HG02759 (cell line): ENCODE results near the gene ALK.
"Not testable (repeated sequence)": the region's sequence is repeated elsewhere in the genome, so short reads cannot be mapped to it uniquely, and the experiment has no call there.

Experiments used
- ATAC-seq: cut with Tn5 transposase; IDR thresholded peaks from one replicate; pipeline ENCODE4 v1.9.1; 2021; ENCODE audit warnings: mild to moderate bottlenecking, moderate library complexity; ENCODE audit not compliant: unreplicated experiment

ALK gene

GRCh38 chr2:29761278-29761677, 160.1 kb downstream of the ALK start:
- ATAC-seq: no peak

DNA sequence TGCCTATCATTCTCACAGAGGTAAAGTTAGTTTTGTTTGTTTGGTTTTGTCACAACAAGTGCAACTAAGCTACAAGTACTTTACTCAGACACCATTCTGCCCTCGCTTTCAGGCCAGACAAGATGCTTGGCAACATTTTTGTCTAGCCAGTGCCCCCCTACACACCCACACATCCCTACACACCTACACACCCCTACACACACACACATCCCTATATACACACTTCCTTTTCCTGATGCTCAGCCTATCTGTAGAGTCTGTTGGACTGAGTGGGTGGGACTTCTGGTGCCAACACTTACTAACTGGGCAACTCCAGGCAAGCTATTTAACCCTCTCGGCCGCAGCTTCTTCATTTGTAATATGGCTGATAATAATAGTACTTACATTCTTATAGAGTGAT, 161.4 kb downstream of the ALK start:
- no peak for ATAC-seq

GRCh38 chr2:29759360-29759759, 162.0 kb downstream of the ALK start:
- no peak for ATAC-seq

GRCh38 chr2:29755829-29756228, 165.6 kb downstream of the ALK start:
- ATAC-seq: no peak

- ATAC-seq: no peak
Measured at GRCh38 chr2:29755233-29755632, 166.2 kb downstream of the ALK start.

DNA sequence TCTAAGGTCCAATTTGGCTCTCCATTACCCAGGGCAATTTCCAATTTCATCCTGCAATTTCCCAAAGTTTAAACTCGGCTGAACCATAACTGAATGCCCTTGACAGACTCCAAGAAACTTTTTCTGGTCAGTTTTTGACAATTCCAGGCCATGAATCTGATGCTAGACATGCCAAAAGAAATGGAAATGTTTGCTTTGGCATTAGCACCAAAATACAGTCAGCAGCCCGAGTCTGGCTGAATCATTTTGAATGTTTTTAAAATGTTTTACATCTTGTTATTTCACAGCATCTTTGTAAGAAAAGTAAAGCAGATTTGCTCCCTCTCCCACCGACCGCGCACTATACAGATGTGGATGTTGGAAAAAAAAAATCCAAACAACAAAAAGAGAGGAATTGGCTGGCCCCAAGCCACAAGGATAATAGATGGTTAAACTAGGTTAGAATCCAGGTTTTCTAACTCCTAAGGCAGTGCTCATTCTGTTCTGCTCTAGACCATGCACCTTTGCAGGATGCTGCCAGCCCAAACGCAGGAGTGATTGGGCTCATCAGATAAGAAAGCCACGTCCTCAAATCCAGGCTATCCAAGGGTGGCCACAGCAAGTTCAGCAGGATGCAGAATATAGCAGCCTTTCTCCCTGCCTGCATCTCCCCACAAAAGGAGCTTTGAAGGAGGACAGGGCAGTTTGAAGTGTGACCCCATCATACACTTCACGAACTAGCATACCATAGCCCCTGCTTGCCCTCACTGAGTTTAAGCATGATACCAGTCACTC, 167.5 kb downstream of the ALK start:
- ATAC-seq: no peak

DNA sequence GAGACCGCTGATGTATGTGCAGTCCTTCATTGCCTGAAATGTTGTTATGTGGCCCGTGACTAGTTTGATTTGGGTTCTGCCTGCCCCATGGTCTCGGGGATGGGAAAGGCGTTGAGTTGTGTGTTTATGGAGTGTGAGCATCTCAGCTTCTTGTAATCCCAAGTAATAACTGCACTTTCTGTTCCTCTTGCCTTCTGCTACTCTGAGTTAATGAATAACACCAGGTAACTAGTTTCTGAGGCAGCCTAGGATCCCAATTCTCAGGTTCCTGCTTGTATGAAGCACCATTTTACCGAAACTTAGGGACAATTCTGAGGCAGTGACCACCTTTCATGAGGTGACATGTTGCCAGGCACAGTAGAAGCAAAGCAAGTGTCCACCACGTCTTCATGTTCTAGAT, 170.0 kb downstream of the ALK start:
- ATAC-seq: peak; percentile 60

DNA sequence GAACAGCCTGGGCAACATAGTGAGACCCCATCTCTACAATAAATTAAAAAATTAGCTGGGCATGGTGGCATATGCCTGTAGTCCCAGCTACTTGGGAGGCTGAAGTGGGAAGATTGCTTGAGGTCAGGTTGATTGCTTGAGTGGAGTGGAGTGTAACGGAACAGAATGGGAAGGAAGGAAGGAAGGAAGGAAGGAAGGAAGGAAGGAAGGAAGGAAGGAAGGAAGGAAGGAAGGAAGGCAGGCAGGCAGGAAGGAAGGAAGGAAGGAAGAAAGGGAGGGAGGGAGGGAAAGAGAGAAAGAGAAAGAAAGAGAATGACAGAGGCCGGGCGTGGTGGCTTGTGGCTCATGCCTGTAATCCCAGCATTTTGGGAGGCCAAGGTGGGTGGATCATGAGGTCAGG, 170.9 kb downstream of the ALK start:
- ATAC-seq: not testable (repeated sequence)

DNA sequence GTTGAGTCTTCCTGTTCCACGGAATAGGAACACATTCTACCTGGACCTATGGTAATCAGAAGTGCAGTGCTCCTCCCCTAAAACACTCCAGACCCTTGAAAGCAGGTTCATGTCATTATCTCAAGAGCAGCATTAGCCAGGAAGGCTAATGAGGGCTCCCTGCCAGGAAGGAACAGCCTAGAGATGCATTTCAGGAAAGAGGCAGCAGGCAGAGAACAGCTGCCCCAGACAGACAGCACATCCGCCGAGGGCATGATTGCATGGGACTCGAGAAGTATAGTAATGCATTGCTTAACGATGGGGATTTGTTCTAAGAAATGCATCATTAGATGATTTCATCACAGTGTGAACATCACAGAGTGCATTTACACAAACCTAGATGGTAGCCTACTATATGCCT, 171.5 kb downstream of the ALK start:
- ATAC-seq: no peak

GRCh38 chr2:29749041-29749440, 172.3 kb downstream of the ALK start:
- ATAC-seq: no peak

DNA sequence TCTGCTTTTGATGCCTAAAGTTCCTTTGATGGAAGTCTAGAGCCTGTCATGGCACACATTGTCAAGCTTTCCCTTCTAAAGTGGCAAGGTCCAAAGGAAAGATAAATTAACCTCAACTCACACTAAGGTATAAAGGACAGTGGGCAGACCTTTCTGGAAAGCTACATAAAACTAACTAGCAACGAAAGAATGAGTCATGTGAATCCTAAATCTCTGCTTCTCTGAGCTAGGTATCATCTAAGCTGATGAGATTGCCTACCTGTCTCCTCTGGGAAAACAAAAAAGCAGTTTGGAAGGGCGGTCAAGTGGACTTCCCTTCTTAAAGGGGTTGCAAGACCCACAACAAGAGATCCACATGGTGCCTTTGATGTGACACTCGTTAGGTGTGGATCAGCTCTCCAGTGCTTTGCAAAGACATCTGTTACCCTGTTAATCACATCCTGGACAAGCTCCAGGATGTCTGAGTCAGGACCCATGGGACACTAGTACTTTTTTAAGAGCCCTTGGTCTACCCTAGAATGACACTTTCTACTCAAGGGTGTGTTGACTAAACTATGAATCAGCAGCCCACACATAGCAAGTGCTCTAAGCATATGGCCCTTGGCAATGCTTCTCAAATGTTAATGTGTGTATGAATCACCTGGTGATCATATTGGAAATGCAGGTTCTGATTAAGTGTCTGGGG, 173.5 kb downstream of the ALK start:
- ATAC-seq: no peak

DNA sequence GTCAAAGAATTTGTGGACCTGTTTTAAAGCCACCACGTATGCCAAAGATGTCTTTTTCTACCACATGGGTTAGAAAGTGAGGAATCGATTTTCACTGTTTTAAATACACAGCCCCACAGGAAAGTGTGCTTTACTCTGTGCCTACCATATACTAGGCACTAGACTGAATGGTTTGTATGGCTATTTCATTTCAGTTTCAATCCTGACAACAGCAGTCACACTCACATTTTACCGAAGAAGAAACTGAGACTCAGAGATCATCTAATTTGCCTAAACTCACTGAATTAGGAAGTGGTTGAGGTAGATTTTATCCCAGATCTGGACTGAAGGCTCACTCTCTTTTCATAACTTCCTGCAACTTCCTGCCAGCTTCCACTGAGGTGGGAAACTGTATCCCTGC, 176.4 kb downstream of the ALK start:
- ATAC-seq: peak; percentile 72

DNA sequence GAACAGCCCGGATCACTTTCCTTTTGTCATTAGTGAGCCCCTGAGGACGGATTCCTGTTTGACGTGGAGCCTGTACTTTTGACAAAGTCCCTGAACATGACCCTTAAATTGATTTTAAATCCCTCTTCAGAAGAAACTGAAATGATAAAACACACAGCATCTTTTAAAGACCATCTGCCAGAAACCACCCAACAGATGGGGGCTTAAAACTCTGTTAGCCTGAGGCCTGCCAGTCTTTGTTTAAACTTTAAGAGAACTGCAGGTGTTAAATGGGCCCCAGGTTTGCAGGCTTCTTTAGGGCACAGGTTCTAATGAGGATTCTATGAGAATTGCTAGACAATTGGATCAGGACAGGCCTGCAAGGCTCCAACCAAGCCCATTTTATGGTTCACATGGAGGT, 177.9 kb downstream of the ALK start:
- no peak for ATAC-seq

GRCh38 chr2:29742656-29743055, 178.7 kb downstream of the ALK start:
- no peak for ATAC-seq

DNA sequence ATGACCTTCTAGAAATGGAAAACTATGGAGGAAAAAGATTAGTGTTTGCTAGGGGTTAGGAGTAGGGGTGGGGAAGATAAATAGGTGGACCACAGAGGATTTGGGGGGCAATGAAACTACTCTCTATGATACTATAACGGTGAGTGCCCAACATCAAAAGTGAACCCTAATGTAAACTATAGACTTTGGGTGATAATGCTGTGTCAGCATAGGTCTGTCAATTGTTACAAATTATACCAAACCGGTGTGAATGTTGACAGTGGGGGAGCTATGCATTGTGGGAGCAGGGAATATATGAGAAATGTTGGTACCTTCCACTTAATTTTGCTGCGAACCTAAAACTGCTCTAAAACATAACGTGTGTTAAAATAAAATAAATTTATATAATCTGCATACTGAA, 180.3 kb downstream of the ALK start:
- ATAC-seq: no peak

GRCh38 chr2:29733965-29734364, 187.4 kb downstream of the ALK start:
- no peak for ATAC-seq

DNA sequence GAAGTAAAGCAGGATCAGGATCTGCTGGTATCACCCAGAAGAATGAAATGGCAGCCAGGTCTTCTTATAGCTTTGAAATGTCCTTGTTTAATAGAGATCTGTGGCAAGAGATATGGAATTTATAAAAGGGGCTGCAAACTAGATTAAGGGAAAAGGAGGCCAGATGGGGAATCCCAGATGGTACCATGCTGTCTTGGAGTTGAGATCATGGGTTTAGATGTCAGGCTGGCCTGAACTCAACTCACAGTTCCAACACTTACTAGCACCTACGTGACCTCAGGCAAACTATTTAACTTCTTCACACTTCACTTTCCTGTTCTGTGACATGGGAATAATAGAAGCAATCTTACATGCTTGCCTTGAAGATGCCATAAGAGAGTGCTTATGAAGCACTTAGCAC, 188.2 kb downstream of the ALK start:
- ATAC-seq: no peak

- no peak for ATAC-seq
Measured at GRCh38 chr2:29731948-29732347, 189.4 kb downstream of the ALK start.

- ATAC-seq: no peak
Measured at GRCh38 chr2:29729932-29730331, 191.5 kb downstream of the ALK start.

DNA sequence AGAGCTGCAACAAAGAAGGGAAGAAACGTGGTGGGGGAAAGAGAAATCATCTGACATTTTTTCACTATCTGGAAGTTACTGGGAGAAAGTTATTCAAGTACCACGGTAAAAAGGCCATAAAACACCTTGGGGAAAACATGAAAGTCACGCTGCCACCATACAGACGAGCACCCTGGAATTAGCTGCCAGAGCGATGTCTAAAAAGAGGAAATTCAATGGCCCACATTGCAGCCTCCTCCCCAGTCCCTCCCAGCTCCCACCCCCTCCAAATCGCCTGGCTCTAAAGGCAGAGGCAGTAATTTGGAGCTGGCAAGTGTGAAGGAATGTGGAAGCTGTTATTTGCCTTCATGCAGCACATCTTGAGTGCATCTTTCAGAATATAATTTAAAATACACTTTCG, 192.0 kb downstream of the ALK start:
- ATAC-seq: no peak

DNA sequence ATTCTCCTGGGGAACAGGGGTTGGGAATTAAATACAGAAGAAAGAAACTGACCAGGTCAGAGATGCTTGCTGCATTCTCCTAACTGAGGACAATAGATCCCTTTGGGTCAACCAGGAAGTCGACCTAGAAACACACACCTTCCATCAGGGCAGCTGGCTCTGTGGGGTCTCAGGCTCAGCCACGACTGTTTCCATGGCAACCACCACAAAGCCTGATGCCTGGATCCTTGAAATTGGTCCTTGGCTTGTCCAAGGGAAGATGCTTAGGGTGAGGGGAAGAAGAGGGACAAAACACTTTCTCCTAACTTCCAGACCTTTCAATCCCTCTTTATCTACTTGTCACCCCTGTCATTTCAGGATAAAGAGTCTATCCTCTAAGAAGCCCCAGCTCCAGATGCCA, 194.4 kb downstream of the ALK start:
- no peak for ATAC-seq

GRCh38 chr2:29725610-29726009, 195.8 kb downstream of the ALK start:
- ATAC-seq: no peak

DNA sequence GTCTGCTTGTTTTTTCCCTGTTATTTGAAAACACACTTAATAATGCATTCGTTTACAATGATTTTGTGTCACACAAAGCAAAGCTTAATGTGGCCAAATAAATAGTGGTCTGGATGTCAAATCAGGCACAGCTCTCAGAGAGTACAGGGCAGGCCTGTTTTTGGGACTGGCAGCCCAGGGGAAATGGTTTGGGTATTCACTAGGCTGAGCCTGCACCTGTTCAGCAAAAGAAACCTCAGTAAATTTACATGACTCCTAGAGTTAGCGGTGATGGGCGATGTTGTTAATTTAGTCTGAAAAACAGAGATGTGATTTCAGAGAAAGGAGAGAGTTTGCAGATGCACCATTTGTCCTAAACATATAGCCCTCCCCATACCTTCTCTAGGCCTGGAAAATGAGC, 197.1 kb downstream of the ALK start:
- ATAC-seq: no peak
